HepG2 (cell line): ENCODE results near the gene WDR37. TPM values are rescaled to one million over a fixed set of nuclear protein-coding genes. Genes with fewer than 3 reads are reported as not detected.

Experiments
- ASH2L ChIP-seq: fragments of 300-600, 200-600 bp; sonication (generic); IDR thresholded peaks from 2 replicates; pipeline ENCODE4 v1.7.0; 2017; ENCODE audit warnings: low read depth, mild to moderate bottlenecking, moderate library complexity, mixed read lengths, low read length; ENCODE audit not compliant: insufficient read length
- CBFB ChIP-seq: sonication (generic); formaldehyde crosslinking; IDR thresholded peaks from 2 replicates; pipeline ENCODE4 v1.4.0; 2020; ENCODE audit warnings: missing genetic modification reagents
- CCAR2 ChIP-seq: fragments of 200-400 bp; formaldehyde crosslinking; optimal IDR thresholded peaks from 2 replicates; pipeline ENCODE3; 2018; ENCODE audit warnings: low read depth, mild to moderate bottlenecking, low read length, moderate library complexity
- DBP ChIP-seq: sonication (generic); formaldehyde crosslinking; IDR thresholded peaks from 2 replicates; pipeline ENCODE4 v1.4.0; 2020; ENCODE audit warnings: missing genetic modification reagents; ENCODE audit errors: not compliant biosample characterization
- GMEB2 ChIP-seq: IDR thresholded peaks from 2 replicates; pipeline ENCODE4 v1.6.1; 2016; ENCODE audit warnings: missing biosample characterization, missing genetic modification reagents, low read depth
- GTF2F1 ChIP-seq: fragments of 150-350 bp; IDR thresholded peaks from 2 replicates; pipeline ENCODE4 v1.6.1; 2014; ENCODE audit warnings: low read length
- HNRNPH1 ChIP-seq: fragments of 200-400 bp; formaldehyde crosslinking; optimal IDR thresholded peaks from 2 replicates; pipeline ENCODE3; 2017; ENCODE audit warnings: mild to moderate bottlenecking, low read depth, low read length
- JUN ChIP-seq: sonication (generic); formaldehyde crosslinking; IDR thresholded peaks from 2 replicates; pipeline ENCODE4 v1.4.0; 2020; ENCODE audit warnings: mild to moderate bottlenecking, missing genetic modification reagents
- JUNB ChIP-seq: sonication (generic); formaldehyde crosslinking; IDR thresholded peaks from 2 replicates; pipeline ENCODE4 v1.8.0; 2022; ENCODE audit warnings: missing genetic modification reagents, mild to moderate bottlenecking, borderline replicate concordance
- KDM1A ChIP-seq: IDR thresholded peaks from 2 replicates; pipeline ENCODE4 v1.6.1; 2016; ENCODE audit warnings: missing compliant biosample characterization
- MLLT10 ChIP-seq: sonication (generic); formaldehyde crosslinking; IDR thresholded peaks from 2 replicates; pipeline ENCODE4 v1.4.0; 2020; ENCODE audit warnings: missing genetic modification reagents
- MTF1 ChIP-seq: sonication (generic); formaldehyde crosslinking; IDR thresholded peaks from 2 replicates; pipeline ENCODE4 v1.5.0; 2020; ENCODE audit warnings: missing genetic modification reagents
- NR2F6 ChIP-seq, 2 experiments: IDR thresholded peaks; 2 replicates each; pipeline ENCODE4 v1.6.1; 2016; ENCODE audit warnings: antibody characterized with exemption in 1 of 2, mild to moderate bottlenecking in 1 of 2
- PRDM4 ChIP-seq: sonication (generic); formaldehyde crosslinking; IDR thresholded peaks from 2 replicates; pipeline ENCODE4 v1.9.0; 2021; ENCODE audit warnings: missing genetic modification reagents, borderline replicate concordance
- RARG ChIP-seq: sonication (generic); formaldehyde crosslinking; IDR thresholded peaks from 2 replicates; pipeline ENCODE4 v1.4.0; 2020; ENCODE audit warnings: low read depth, mild to moderate bottlenecking, missing genetic modification reagents
- SIN3A ChIP-seq: IDR thresholded peaks from 2 replicates; pipeline ENCODE4 v1.6.1; 2011; ENCODE audit warnings: low read depth, mild to moderate bottlenecking, control low read depth, low read length, borderline replicate concordance
- SMAD9 ChIP-seq: sonication (generic); formaldehyde crosslinking; IDR thresholded peaks from 2 replicates; pipeline ENCODE4 v1.5.1; 2020; ENCODE audit warnings: mild to moderate bottlenecking, missing genetic modification reagents
- YEATS2 ChIP-seq: sonication (generic); formaldehyde crosslinking; IDR thresholded peaks from 2 replicates; pipeline ENCODE4 v1.4.0; 2020; ENCODE audit warnings: missing genetic modification reagents, borderline replicate concordance
- ZMAT3 ChIP-seq: sonication (generic); formaldehyde crosslinking; conservative IDR thresholded peaks from 2 replicates; pipeline ENCODE4 v1.7.0; 2021; ENCODE audit warnings: missing genetic modification reagents
- ZNF263 ChIP-seq: sonication (generic); formaldehyde crosslinking; IDR thresholded peaks from 2 replicates; pipeline ENCODE4 v1.4.0; 2020; ENCODE audit warnings: missing genetic modification reagents
- ZNF3 ChIP-seq: IDR thresholded peaks from 2 replicates; pipeline ENCODE4 v1.7.0; 2017; ENCODE audit warnings: inconsistent platforms
- ZNF317 ChIP-seq: sonication (generic); formaldehyde crosslinking; IDR thresholded peaks from 2 replicates; pipeline ENCODE4 v1.5.0; 2020; ENCODE audit warnings: mild to moderate bottlenecking, missing genetic modification reagents
- ZNF484 ChIP-seq: sonication (generic); formaldehyde crosslinking; IDR thresholded peaks from 2 replicates; pipeline ENCODE4 v1.5.1; 2020; ENCODE audit warnings: mild to moderate bottlenecking, low read depth, missing genetic modification reagents, borderline replicate concordance
- ZNF496 ChIP-seq: sonication (generic); formaldehyde crosslinking; IDR thresholded peaks from 2 replicates; pipeline ENCODE4 v1.8.1; 2023; ENCODE audit warnings: mild to moderate bottlenecking, moderate library complexity, missing genetic modification reagents; ENCODE audit not compliant: insufficient replicate concordance
- ZNF556 ChIP-seq: sonication (generic); formaldehyde crosslinking; IDR thresholded peaks from 2 replicates; pipeline ENCODE4 v1.4.0; 2020; ENCODE audit warnings: mild to moderate bottlenecking, missing genetic modification reagents, borderline replicate concordance
- ZNF598 ChIP-seq: sonication (generic); formaldehyde crosslinking; IDR thresholded peaks from 2 replicates; pipeline ENCODE4 v1.5.1; 2020; ENCODE audit warnings: mild to moderate bottlenecking, missing genetic modification reagents, borderline replicate concordance
- ZNF777 ChIP-seq: sonication (generic); formaldehyde crosslinking; IDR thresholded peaks from 2 replicates; pipeline ENCODE4 v1.4.0; 2020; ENCODE audit warnings: missing genetic modification reagents
- ZNF879 ChIP-seq: sonication (generic); formaldehyde crosslinking; IDR thresholded peaks from 2 replicates; pipeline ENCODE4 v1.8.1; 2023; ENCODE audit warnings: missing genetic modification reagents
- polyA plus RNA-seq, 8 experiments: library from polyadenylated mRNA; depleted of rRNA in 3 of 8; stranded (reverse) in 7 of 8; unstranded in 1 of 8; fragments of >200 nt; fragmentation: Illumina TruSeq in 4 of 8; extraction: Trizol in 4 of 8; gene quantifications; 2 replicates each; pipeline versions ENCODE4 v1.2.1 to v1.2.3, GENCODE V29; 2011 to 2016; ENCODE audit warnings: low read depth in 4 of 8, missing spikeins in 1 of 8, mixed read lengths in 1 of 8; ENCODE audit not compliant: insufficient read depth in 1 of 8
- total RNA-seq, 5 experiments: library from RNA; depleted of rRNA; stranded (reverse); fragments of >200 nt; fragmentation: Illumina TruSeq; extraction: Trizol; gene quantifications; 2 replicates each; pipeline ENCODE4 v1.2.3, GENCODE V29; 2016; ENCODE audit warnings: low read depth in 1 of 5

Gene WDR37
- total and polyA plus RNA-seq, 2 of the 13 experiments (the other 11 are each of a cell fraction or from before 2014, with no cell fraction given) = 5.9 to 7.5 TPM

- TF ChIP-seq CCAR2 (no peak), ZNF777 (CRISPR knock-in tag) (no peak), NR2F6 (IDR thresholded peaks at IDR 0.05) (peak; percentile 55; the same call in 1 of the 2 replicates), NR2F6 (CRISPR knock-in tag; IDR thresholded peaks at IDR 0.05) (peak; percentile 64), JUN (CRISPR knock-in tag) (0 out of 2 replicates have a peak, but pooled peaks have one; percentile 29), PRDM4 (CRISPR knock-in tag) (no peak), SMAD9 (CRISPR knock-in tag) (no peak), ZNF598 (no peak; the same call in 1 of the 2 replicates), GMEB2 (peak; percentile 73), RARG (CRISPR knock-in tag) (no peak), JUNB (CRISPR knock-in tag) (no peak), ASH2L (peak; percentile 61), ZNF484 (CRISPR knock-in tag) (no peak), DBP (CRISPR knock-in tag) (peak; percentile 73), ZMAT3 (CRISPR knock-in tag) (peak; percentile 65), ZNF496 (CRISPR knock-in tag) (no peak), CBFB (CRISPR knock-in tag) (peak; percentile 89), ZNF263 (CRISPR knock-in tag) (no peak), ZNF879 (CRISPR knock-in tag) (no peak; the same call in 1 of the 2 replicates), ZNF317 (CRISPR knock-in tag) (no peak), MTF1 (CRISPR knock-in tag) (no peak), GTF2F1 (peak; percentile 67), HNRNPH1 (no peak), ZNF3 (CRISPR knock-in tag) (no peak), MLLT10 (CRISPR knock-in tag) (no peak), ZNF556 (CRISPR knock-in tag) (peak; percentile 25; the same call in 1 of the 2 replicates), SIN3A (peak; percentile 92; the same call in 1 of the 2 replicates), YEATS2 (CRISPR knock-in tag) (peak; percentile 63; the same call in 1 of the 2 replicates), KDM1A (no peak)
Observed at GRCh38 chr10:1048732-1049424, 7.3 kb upstream of the WDR37 start, which contains the start of gene IDI1 (continued).
